ENCODE results near the gene PTOV1. TPM values are rescaled to one million over a fixed set of nuclear protein-coding genes. Genes with fewer than 3 reads are reported as not detected.
A peak's percentile ranks its signal among the peaks of the same experiment; 100 is the strongest.

PTOV1 gene
- total RNA-seq, 6 experiments from 2014 or later, result 157 to 176 (median 162) TPM

- H3K27me3 Mint-ChIP-seq (ENCODE audit: insufficient read depth), result peaks cover 7% of the 10 kb centered on the region
- no peaks in the 10 kb centered on the region; the same call in 1 of the 2 replicates for H3K36me3 Mint-ChIP-seq (ENCODE audit: low read depth)
- no peak for TF ChIP-seq CTCF (IDR thresholded peaks at IDR 0.05)
- no peaks in the 10 kb centered on the region for H3K9me3 Mint-ChIP-seq
- H3K27ac Mint-ChIP-seq, result no peak overlapping the region
- no peaks in the 10 kb centered on the region for H3K4me1 Mint-ChIP-seq (ENCODE audit: low read depth)
- H3K4me3 Mint-ChIP-seq, result no peak overlapping the region
- no peak for DNase-seq
Observed at GRCh38 chr19:49889038-49889686, 38.2 kb downstream of the PTOV1 start.

DNA sequence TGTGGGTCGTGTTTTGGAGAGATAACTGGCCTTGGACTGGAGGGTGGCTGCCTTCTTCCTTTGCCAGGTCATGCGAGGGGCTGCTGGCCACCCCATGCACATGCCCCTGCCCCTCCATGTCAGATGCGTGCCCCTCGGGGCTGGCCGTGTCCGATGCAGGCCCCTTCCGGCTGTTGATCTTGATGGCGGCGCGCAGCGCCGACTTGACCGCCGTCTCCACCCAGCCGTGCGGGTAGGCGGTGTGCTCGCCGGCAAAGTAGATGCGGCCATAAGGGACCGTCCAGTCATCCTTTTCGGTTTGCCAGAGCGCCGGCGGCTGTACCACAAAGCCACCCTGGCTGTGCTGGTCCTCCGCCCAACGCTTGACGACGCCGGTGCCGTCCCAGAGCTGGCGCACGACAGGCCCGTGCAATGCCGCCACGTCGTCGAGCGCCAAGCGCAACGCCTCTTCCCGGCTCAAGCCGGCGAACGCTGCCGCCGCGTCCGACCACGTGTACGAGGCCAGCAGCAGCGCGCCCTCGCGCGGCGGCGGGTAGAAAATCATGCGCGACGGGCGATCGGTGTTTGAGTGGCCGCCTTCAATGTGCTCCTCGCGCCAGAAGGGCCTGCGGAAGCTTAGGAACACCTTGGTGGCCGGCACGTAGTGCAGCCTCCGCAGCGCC lies 38.9 kb downstream of the PTOV1 start:
- peak; percentile 68; the same call in 1 of the 2 replicates for TF ChIP-seq CTCF (IDR thresholded peaks at IDR 0.05)
- H3K27ac Mint-ChIP-seq, result no peak overlapping the region
- no peaks in the 10 kb centered on the region for H3K9me3 Mint-ChIP-seq
- no peaks in the 10 kb centered on the region for H3K4me1 Mint-ChIP-seq (ENCODE audit: low read depth)
- H3K36me3 Mint-ChIP-seq (ENCODE audit: low read depth), result no peaks in the 10 kb centered on the region; the same call in 1 of the 2 replicates
- H3K4me3 Mint-ChIP-seq, result no peak overlapping the region
- DNase-seq, result no peak
- peaks cover 7% of the 10 kb centered on the region for H3K27me3 Mint-ChIP-seq (ENCODE audit: insufficient read depth)

DNA sequence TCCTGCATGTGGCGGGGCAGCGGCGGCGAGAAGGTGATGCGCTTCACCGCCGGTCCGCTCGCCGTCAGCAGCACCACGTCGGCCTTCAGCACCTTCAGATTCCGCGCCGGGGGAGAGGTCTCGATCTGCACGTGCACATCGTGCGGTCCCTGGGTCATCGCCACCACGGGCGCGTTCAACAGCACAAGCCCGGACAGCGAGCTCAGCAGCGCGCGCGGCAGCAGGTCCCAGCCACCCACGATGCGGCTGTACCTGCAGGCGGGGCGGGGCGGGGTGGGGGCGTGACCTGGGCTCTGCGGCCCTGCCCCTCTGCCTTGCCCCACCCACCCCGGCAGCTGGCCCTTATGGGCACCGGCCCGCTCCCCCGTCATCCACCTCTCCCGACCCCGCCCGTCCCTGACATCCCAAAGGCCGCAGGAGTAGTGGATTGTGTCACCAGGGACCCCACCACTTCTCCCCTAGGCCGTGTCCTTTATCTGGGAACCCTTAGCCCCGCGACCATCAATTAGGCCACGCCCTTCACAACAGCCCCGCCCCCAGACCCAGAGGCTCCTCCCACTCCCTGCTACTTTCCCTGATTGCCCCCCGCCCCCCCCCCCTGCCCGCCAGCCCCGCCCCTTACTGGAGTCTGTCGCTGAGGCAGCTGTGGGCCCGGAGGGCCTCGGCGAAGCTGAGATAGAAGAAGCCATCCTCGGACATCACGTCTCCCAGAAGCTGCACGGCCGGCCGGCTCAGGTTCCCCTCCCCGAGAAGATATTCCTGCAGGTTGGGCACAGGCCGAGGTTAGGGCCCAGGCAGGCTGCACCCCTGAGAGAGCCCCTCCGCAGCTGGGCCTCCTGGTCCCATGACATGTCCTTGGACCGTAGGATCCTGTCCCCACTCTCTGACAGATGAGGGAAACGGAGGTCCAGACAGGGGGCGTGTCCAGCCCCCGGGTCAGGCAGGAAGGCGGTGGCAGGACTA lies 39.7 kb downstream of the PTOV1 start:
- Mint-ChIP-seq H3K27me3 (ENCODE audit: insufficient read depth) (peaks cover 7% of the 10 kb centered on the region), H3K36me3 (ENCODE audit: low read depth) (no peaks in the 10 kb centered on the region), H3K4me1 (ENCODE audit: low read depth) (no peaks in the 10 kb centered on the region), H3K4me3 (no peak overlapping the region), H3K27ac (no peak overlapping the region), H3K9me3 (no peaks in the 10 kb centered on the region)
- TF ChIP-seq CTCF (IDR thresholded peaks at IDR 0.05), result peak; percentile 10; the same call in 1 of the 2 replicates
- DNase-seq, result no peak

DNA sequence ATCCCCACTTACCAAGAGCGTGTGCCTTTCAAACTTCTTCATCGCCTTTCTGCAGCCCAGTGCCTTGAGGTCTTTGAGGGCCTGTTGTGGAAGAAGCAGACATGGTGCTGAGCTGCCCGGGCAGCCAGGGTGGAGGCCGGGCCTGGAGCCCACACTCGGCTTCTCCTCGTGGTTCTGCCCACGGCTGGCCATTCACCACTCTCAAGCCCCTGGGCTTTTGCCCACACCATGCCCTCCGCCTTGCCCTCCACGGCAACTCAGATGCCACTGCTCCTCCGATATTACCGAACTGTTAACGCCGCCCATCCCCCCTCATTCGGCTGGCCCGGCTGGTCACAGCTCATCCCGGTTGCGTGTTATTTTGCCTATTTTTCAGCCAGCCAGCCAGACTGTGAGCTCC lies 40.4 kb downstream of the PTOV1 start:
- Mint-ChIP-seq H3K4me3 (no peak overlapping the region; the same call in 1 of the 2 replicates), H3K36me3 (ENCODE audit: low read depth) (no peaks in the 10 kb centered on the region), H3K9me3 (no peaks in the 10 kb centered on the region), H3K27me3 (ENCODE audit: insufficient read depth) (peaks cover 10% of the 10 kb centered on the region), H3K27ac (no peak overlapping the region), H3K4me1 (ENCODE audit: low read depth) (peaks cover 3% of the 10 kb centered on the region)
- TF ChIP-seq CTCF (IDR thresholded peaks at IDR 0.05), result no peak
- DNase-seq, result no peak

DNA sequence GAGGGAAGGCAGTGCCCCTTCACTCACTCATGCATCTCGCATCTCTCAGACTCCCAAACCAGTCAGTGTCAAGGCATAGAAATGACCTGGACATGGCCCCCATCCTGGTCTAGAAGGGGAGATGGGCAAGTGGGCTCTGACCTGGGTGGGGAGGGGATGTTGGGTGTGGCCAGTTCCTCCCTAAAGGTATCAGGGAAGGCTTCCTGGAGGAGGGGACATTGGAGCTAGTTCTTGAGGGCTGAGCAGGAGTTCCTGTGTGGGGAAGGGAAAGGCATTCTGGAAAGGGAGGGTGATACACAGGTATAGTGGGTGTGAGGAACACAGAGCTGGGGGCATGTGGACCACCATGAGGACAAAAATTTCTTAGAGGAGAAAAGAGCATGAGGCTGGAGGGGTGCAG lies 41.8 kb downstream of the PTOV1 start:
- Mint-ChIP-seq H3K4me1 (ENCODE audit: low read depth) (peaks cover 16% of the 10 kb centered on the region), H3K27ac (no peak overlapping the region), H3K4me3 (no peak overlapping the region), H3K27me3 (ENCODE audit: insufficient read depth) (peaks cover 11% of the 10 kb centered on the region), H3K36me3 (ENCODE audit: low read depth) (no peaks in the 10 kb centered on the region), H3K9me3 (no peaks in the 10 kb centered on the region)
- TF ChIP-seq CTCF (IDR thresholded peaks at IDR 0.05), result no peak
- DNase-seq, result no peak
